NCI-H748 (cell line): ENCODE results near the gene MYEOV.

Experiments
- DNase-seq: peaks from one replicate; lab custom pipeline; 2025; ENCODE audit not compliant: unreplicated experiment; lab: John Stamatoyannopoulos, UW

MYEOV gene

DNA sequence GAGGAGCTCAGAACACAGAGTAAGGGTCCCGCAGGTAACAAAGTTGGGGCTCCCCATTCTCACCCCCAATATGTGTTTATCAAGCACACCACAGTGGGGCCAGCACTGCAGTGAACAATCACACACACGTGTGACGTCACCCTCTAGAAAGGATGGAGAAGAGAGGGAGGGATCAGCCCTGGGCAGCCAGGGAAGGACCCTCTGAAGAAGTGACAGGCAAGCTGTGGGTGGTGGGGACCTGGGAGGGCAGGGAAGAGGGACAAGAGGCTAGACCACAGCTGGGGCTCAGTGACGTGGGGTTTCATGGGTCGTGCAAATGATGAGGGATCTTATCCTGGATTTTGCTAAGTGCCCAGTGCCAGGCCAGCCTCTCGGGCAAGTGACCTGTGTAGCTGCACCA is 28.7 kb upstream of the MYEOV start:
- DNase-seq, result no peak

- peak; percentile 26 for DNase-seq
Observed at GRCh38 chr11:69265911-69266510, 27.9 kb upstream of the MYEOV start.

GRCh38 chr11:69267395-69267805 is 26.6 kb upstream of the MYEOV start:
- no peak for DNase-seq

DNA sequence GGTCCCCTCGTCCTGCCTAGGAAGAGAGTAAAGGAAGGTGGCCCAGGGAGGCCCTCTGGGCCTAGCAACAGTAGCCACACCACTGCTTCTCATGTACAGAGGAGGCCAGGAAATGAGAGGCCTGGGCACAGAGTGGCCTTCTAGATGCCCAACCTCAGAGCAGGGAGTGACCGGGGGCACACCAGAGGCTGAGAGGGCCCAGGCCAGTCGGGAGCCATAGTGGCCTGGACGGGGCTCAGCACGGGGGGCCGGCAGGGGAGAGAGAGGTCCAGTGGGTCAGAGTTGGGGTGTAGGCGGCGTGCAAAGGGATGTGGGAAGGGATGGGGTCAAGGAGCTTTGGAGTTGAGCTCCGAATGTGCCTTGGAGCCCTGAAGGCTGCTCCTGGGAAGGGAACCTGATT is 25.0 kb upstream of the MYEOV start:
- DNase-seq, result no peak

DNA sequence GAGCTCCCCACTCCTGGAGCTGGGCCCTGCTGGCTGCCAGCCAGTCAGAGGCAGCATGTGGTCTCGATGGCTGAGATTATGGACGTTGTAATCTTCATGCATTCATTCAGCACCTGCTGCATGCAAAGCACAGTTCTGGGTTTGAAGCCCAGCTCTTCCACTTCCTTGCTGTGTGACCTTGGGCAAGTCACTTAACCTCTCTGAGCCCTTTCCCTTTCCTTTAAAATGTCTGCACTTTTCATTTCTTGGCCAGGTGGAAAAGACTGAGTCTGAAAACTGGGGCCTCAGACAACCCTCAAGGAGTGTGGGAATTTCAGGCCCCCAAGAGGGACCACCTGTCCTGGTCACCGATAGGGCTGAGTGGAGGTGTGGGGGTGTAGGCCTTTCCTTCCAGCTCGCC is 24.6 kb upstream of the MYEOV start:
- no peak for DNase-seq

DNA sequence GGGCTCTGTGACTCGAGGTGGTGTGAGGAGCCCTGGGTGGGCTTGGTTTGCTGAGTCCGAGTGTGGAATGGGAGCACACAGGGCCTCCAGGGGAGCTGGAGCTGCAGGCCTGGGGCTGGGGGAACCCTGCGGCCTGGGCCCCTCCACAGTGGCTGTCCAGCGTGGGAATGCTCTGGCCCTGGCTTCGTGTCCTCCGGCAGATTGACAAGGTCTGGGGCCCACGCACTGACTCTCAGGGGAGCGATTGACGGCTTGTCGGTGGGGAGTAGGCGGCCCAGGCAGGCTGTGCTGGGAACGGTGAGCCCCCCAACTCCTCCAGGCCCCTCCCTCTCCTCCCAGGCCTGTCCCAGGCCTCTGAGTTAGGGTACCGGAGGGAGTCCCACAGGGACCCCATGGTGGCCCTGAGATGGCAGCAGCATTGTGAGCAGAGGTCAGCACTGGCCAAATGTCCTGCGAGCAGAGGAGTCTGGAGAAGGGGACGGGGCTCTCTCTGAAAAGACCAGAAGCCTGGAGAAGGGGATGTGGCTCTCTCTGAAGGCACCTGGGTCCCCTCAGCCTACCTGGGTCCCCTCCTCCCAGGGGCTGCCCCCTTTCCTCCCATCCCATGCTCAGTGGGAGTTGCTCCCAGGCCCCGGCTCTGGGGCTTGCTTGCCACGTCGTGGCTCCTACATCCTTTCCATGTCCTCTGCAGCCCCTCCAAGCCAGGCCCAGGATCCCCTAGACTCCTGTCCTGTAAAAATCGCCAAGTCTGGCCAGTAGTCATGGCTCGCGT is 23.8 kb upstream of the MYEOV start:
- no peak for DNase-seq

DNA sequence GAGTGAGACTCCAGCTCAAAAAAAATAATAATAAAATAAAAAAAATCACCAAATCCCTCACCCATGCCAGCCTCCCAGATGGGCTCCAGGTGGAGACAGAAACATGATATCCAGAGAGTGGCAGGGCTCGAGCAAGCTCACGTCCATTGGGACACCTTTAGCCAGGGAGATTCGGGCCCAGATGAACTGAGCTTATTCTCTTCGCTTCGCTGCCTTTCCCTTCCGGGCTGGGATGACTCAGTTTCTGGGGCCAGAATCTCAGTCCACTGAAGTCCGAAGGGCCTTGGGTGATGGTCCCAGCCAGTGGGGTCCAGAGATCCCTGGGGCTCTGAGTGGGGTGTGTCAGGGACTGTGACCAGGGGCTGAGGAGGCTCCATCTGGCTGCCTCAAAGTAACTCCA is 23.0 kb upstream of the MYEOV start:
- DNase-seq, result no peak

DNA sequence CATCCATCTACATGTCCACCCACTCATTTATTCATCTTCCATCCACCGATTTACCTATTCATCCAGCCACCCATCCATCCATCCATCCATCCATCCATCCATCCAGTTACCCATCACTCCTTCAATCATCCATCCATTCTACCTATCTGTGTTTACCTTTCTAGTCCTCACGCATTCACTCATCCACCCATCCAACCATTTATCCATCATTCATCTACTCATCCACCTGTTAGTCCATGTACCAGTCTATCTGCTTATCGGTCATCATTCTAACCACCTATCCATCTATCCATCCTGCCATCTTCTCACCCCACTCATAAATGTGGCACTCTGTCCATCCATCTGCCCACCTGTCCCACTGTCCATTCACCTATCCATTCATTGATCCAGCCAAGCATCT is 21.9 kb upstream of the MYEOV start:
- DNase-seq, result no peak

GRCh38 chr11:69272831-69273485 is 21.0 kb upstream of the MYEOV start:
- no peak for DNase-seq

- no peak for DNase-seq
Observed at GRCh38 chr11:69273571-69273970, 20.4 kb upstream of the MYEOV start.

GRCh38 chr11:69274531-69275016 is 19.4 kb upstream of the MYEOV start:
- DNase-seq, result peak; percentile 19

DNA sequence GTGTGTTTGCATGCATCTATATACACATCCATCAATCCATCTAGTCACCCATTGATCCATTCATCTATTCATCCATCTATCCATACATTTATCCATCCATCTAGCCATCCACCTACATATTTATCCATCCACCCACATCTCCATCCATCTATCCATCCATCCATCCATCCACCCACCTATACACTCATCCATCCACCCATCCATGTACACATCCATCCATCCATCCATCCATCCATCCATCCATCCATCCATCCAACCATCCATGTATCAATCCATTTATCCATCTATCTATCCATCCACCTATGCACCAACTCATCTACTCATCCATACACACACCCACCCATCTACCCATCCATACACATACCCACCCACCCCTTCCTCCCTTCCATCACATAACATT is 18.8 kb upstream of the MYEOV start:
- no peak for DNase-seq

DNA sequence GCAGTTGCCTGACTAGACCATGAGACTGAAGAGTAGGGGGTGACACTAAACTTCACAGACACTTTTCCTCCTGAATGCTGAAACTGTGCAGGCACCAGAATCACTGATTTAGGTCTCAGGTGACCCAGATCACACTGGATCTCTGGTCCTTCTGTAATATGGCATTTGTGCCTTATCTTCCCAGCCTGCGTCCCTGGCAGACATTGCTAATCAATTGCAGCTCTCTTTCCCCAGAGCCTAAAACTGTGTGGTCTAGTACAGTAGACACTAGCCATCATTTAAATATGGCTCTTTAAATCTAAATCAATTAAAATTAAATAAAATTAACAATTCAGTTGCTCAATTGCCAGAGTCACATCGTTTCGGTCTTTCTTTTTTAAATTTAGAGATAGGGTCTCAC is 17.8 kb upstream of the MYEOV start:
- DNase-seq, result no peak

DNA sequence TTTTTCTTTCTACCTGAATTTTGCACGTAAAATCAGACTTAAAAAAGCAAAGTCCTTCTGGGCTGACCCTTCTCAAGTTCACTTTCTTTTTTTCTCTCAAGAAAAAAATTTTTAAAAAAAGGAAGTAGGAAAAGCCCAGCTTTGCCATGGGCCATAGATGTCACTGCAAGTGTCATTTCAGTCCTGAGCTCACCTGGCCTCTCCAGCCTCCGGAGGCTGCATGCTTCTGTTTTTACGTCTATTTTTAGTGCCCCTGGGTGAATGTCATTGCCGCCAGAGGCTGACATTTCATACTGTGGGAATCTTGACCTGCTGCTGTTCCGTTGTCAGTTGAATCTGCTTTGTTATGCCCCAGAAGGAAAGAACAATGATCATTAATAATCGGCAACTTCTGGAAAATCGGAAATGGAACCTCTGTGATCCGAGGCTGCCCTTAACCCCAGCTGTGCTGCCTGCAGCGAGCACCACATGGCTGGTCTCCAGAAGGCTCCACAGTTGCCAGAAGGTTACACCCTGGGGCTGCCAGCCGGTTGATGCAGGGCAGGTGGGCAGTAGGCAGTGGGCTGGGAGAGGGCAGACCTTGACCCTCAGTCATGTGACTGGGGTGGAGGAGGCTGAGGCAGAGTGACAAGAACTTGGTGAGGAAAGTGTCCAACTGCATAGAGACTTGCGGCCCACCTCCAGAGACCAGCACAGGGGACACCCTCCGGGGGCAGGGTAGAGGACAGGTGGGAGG is 16.7 kb upstream of the MYEOV start:
- DNase-seq, result no peak

DNA sequence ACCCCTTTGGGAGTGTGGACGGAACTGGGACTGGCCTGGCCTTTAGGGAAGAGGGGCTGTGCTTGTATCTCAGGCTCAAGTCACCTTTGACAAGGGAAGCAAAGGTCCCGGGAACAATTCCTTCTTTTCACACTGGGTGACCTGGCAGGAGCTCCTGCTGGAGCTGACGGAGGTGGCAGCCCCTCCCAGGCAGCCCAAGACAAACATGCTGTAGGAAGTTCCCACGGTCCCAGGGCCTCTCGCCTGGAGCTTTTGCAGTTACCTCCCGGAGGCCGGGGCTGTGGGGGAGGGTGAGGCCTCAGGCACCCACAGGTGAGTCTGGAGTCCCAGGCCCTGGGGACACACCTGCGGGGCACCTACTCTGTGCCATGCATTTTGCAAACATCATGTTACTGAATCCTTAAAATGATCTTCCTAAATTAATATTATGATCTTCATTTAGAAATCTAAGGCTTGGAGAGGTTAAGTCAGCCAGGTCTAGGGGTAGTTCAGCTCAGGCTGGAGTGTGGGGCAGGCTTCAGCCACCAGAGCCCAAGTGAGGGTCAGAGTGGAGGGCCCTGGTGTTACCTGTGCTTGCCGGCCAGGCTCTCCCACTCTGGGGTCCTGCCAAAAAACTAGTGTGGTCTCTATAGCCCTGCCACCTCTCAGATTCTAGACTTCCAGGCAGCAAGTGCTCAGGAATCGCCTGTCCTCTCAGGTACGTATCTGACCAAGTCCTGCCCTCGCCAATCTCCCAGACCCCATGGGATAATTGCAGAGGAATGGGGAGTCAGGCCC is 15.7 kb upstream of the MYEOV start:
- DNase-seq, result no peak

DNA sequence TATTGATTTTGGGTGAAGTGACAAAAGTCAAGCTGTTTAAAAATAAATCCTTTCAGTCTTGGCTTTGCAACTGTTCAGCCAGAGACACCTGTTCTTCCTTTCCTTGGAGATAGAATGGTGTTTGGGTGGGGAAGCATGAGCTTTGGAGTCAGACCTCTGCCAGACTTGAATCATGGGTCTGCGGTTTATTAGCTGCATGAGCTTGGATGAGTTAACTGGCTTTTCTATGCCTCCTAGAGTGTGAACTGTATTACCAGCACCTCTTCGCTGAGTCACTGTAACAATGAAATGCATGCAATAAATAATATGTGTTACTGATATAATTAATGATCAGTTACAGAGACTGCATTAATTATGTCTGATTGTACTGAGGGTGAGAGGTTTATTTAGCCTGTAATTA is 13.5 kb upstream of the MYEOV start:
- DNase-seq, result no peak

DNA sequence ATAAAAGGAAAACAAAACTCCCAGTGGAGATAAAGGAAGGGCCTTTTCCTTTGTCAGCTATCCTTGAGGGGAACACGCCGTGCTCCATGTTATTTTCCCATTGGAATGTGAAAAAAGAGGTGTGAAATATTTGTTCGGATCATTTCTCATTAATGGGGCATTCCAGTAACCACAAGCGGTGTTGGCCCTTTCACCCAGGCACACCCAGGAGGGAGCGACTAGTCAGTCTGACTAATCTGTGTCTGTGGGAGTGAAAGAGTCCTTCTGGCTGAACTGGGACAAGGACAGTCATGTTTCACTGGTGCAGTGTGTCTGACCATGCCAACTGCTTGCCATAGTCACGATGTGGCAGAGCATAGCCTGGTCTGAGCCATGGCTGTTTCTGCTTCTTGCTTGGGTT is 13.0 kb upstream of the MYEOV start:
- no peak for DNase-seq

- DNase-seq, result no peak
Observed at GRCh38 chr11:69283446-69283845, 10.5 kb upstream of the MYEOV start.

DNA sequence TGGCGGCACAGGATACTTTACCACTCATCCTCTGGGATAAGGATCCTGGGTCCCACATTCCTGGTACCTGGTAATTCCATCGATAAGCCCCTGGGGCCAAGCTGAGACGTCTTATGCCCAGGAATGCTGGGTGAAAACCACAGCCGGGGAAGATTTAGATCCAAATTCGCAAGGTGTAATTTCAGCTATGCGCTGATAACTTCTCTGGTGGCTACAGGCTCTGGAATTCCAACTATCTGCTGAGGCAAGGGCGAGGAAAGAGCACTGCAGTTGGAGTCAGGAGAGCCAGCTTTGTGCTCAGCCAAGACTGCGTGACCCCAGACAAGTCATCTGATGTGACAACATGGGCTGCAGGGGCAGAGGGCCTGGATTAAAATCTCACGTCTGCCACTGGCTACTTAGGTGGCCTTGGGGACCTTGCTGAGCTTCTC is 9.9 kb upstream of the MYEOV start:
- no peak for DNase-seq

DNA sequence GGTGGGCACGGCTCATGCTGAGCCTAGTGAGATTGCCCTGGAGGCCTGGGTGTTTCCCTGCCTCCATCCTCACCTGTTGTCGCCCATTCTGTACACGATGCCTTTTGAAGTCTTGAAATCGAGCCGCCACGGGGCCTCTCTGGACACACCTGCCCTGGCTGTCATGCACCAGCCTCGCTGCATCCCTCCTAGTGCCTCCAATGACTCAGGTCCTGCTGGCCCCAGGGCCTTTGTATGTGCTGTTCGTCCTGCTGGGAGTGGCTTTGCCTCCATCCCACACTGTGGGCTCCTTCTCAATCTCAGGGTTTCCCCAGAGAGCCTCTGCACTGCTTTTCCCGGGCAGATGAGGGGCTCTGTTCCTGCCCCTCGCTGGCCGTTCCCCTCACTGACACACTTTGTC is 8.9 kb upstream of the MYEOV start:
- no peak for DNase-seq

DNA sequence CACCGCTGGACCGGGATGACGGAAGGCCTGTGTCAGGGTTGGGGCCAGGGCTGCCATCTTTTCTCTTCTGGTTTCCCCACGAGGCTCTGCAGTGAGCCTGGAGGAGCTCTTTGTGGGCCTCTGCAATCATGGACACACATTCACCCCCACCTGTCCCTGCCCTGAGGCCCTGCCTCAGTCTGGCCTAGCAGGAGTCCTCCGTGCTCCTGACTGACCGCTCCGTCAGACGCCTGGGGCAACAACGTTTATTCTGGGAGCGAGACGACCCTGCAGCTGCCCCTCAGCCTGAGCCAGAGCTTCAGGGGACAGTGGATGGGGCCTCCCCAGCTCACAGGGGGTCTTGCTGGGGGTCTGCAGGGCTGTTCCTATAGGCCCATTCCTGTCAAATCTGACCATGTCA is 8.2 kb upstream of the MYEOV start:
- DNase-seq, result no peak
